SK-N-SH (cell line): ENCODE data around the gene COL10A1. TPM values are rescaled to one million over a fixed set of nuclear protein-coding genes. Genes with fewer than 3 reads are reported as not detected.

Experiments used
- CTCF ChIA-PET: fragments of 300-600, 350-600 bp; formaldehyde crosslinking; extraction: SDS; loops from one replicate; lab custom pipeline; 2021; lab: Yijun Ruan, JAX
- POLR2A ChIA-PET: fragments of 350-600 bp; sonication (Branson Sonifier 250); formaldehyde crosslinking; extraction: SDS; loops from one replicate; lab custom pipeline; 2020; ENCODE audit warnings: antibody characterized with exemption, inconsistent platforms; lab: Yijun Ruan, JAX
- DNase-seq: peaks from one replicate; pipeline ENCODE4 v3.0.0; 2012
- H2AFZ ChIP-seq: fragments of 200-600 bp; sonication (generic); 2 replicates; pipeline ENCODE4 v1.8.1; 2016; ENCODE audit warnings: antibody characterized with exemption, mild to moderate bottlenecking, low read depth
- H3F3A ChIP-seq: fragments of 200-600 bp; sonication (generic); replicated peaks from 2 replicates; pipeline ENCODE3; 2016; ENCODE audit warnings: antibody characterized with exemption, mild to moderate bottlenecking; ENCODE audit not compliant: insufficient read depth
- H3K27ac ChIP-seq, 2 experiments: fragments of 200-500 bp in 1 of 2; fragments of 200-600 bp in 1 of 2; sonication (Bioruptor generic) in 1 of 2; sonication (generic), shearing (Covaris generic) in 1 of 2; 2 replicates each; pipeline versions ENCODE4 v1.5.1 to v1.6.1; 2014 to 2016; ENCODE audit warnings: low read depth in 2 of 2, inconsistent platforms in 1 of 2, low read length in 1 of 2, mild to moderate bottlenecking in 1 of 2, mixed read lengths in 1 of 2
- H3K27me3 ChIP-seq: fragments of 200-600 bp; sonication (generic), shearing (Covaris generic); 2 replicates; pipeline ENCODE4 v1.6.1; 2016; ENCODE audit warnings: mixed run types; ENCODE audit not compliant: insufficient read depth
- H3K36me3 ChIP-seq, 2 experiments: fragments of 200-500 bp in 1 of 2; fragments of 200-600 bp in 1 of 2; sonication (Bioruptor generic) in 1 of 2; sonication (generic) in 1 of 2; replicated peaks in 1 of 2; 2 replicates each; pipeline versions ENCODE3 to v1.5.1; 2014 to 2016; ENCODE audit warnings: low read length in 1 of 2, mild to moderate bottlenecking in 1 of 2; ENCODE audit not compliant: insufficient read depth in 2 of 2, control insufficient read depth in 1 of 2
- H3K4me1 ChIP-seq, 2 experiments: fragments of 200-500 bp in 1 of 2; fragments of 200-600 bp in 1 of 2; sonication (Bioruptor generic) in 1 of 2; sonication (generic), shearing (Covaris generic) in 1 of 2; 2 replicates each; pipeline versions ENCODE4 v1.5.1 to v1.6.1; 2014 to 2016; ENCODE audit warnings: low read depth in 1 of 2, low read length in 1 of 2, mixed run types in 1 of 2; ENCODE audit not compliant: insufficient read depth in 2 of 2, control insufficient read depth in 1 of 2
- H3K4me2 ChIP-seq: fragments of 200-600 bp; sonication (generic), shearing (Covaris generic); 2 replicates; pipeline ENCODE4 v1.6.1; 2017; ENCODE audit warnings: mixed run types
- H3K4me3 ChIP-seq, 2 experiments: fragments of 200-500 bp in 1 of 2; fragments of 200-600 bp in 1 of 2; sonication (Bioruptor generic) in 1 of 2; sonication (generic), shearing (Covaris generic) in 1 of 2; 2 replicates each; pipeline versions ENCODE4 v1.5.1 to v1.8.1; 2014 to 2016; ENCODE audit warnings: low read depth in 2 of 2, inconsistent platforms in 1 of 2, low read length in 1 of 2, mild to moderate bottlenecking in 1 of 2, mixed read lengths in 1 of 2, moderate library complexity in 1 of 2
- H3K79me2 ChIP-seq: fragments of 200-600 bp; sonication (generic); 2 replicates; pipeline ENCODE4 v1.8.1; 2017; ENCODE audit warnings: mild to moderate bottlenecking; ENCODE audit not compliant: insufficient read depth
- H3K9ac ChIP-seq: fragments of 200-600 bp; sonication (generic); 2 replicates; pipeline ENCODE4 v1.6.1; 2017; ENCODE audit warnings: mixed run types
- H3K9me2 ChIP-seq: fragments of 200-600 bp; sonication (generic); 2 replicates; pipeline ENCODE4 v1.6.1; 2017; ENCODE audit warnings: mixed run types
- H3K9me3 ChIP-seq: fragments of 200-600 bp; sonication (generic); 2 replicates; pipeline ENCODE4 v1.6.1; 2017; ENCODE audit warnings: mixed run types, mild to moderate bottlenecking, moderate library complexity
- H4K20me1 ChIP-seq: fragments of 200-600 bp; sonication (generic); 2 replicates; pipeline ENCODE4 v1.6.1; 2017; ENCODE audit warnings: mild to moderate bottlenecking, mixed run types; ENCODE audit not compliant: insufficient read depth
- CTCF ChIP-seq: fragments of 200-600 bp; sonication (generic); IDR thresholded peaks from 2 replicates; pipeline ENCODE4 v1.6.1; 2017; ENCODE audit warnings: antibody characterized with exemption, mild to moderate bottlenecking, moderate library complexity
- ELF1 ChIP-seq: IDR thresholded peaks from 2 replicates; pipeline ENCODE4 v1.4.0; 2012
- EP300 ChIP-seq, 2 experiments: IDR thresholded peaks; 2 replicates each; pipeline versions ENCODE4 v1.4.0 to v1.6.1; 2012; ENCODE audit warnings: borderline replicate concordance in 1 of 2, low read depth in 1 of 2, low read length in 1 of 2
- EZH2phosphoT487 ChIP-seq: fragments of 200-600 bp; sonication (generic); IDR thresholded peaks from 2 replicates; pipeline ENCODE4 v1.6.1; 2017; ENCODE audit warnings: low read depth, mixed run types, mild to moderate bottlenecking, antibody characterized with exemption, moderate library complexity, borderline replicate concordance
- FOXM1 ChIP-seq: IDR thresholded peaks from 2 replicates; pipeline ENCODE4 v1.4.0; 2012; ENCODE audit warnings: low read depth, mild to moderate bottlenecking
- GABPA ChIP-seq: IDR thresholded peaks from 2 replicates; pipeline ENCODE4 v1.4.0; 2012; ENCODE audit warnings: low read depth, mild to moderate bottlenecking
- IRF3 ChIP-seq: fragments of 150-350 bp; IDR thresholded peaks from 2 replicates; pipeline ENCODE4 v1.6.1; 2016; ENCODE audit warnings: mild to moderate bottlenecking, low read depth, low read length
- MAX ChIP-seq: IDR thresholded peaks from 2 replicates; pipeline ENCODE4 v1.4.0; 2012; ENCODE audit warnings: low read depth
- MXI1 ChIP-seq: IDR thresholded peaks from 2 replicates; pipeline ENCODE4 v1.6.1; 2012; ENCODE audit warnings: mild to moderate bottlenecking, low read depth, low read length, improper control_type of control experiment
- NFIC ChIP-seq: IDR thresholded peaks from 2 replicates; pipeline ENCODE4 v1.4.0; 2012; ENCODE audit warnings: borderline replicate concordance
- PBX3 ChIP-seq: IDR thresholded peaks from 2 replicates; pipeline ENCODE4; 2012
- POLR2AphosphoS5 ChIP-seq: IDR thresholded peaks from 2 replicates; pipeline ENCODE4 v1.6.1; 2012; ENCODE audit warnings: low read depth, low read length
- RAD21 ChIP-seq: IDR thresholded peaks from 2 replicates; pipeline ENCODE4 v1.6.1; 2012; ENCODE audit warnings: mild to moderate bottlenecking, low read length
- REST ChIP-seq: IDR thresholded peaks from 2 replicates; pipeline ENCODE4 v1.6.1; 2012; ENCODE audit warnings: mild to moderate bottlenecking, low read depth, low read length, moderate library complexity
- RFX5 ChIP-seq: IDR thresholded peaks from 2 replicates; pipeline ENCODE4 v1.6.1; 2012; ENCODE audit warnings: mild to moderate bottlenecking, improper control_type of control experiment, low read length
- RXRA ChIP-seq: IDR thresholded peaks from 2 replicates; pipeline ENCODE4 v1.4.0; 2012; ENCODE audit warnings: low read depth, mild to moderate bottlenecking, borderline replicate concordance
- SIN3A ChIP-seq: IDR thresholded peaks from 2 replicates; pipeline ENCODE4 v1.6.1; 2012; ENCODE audit warnings: low read depth, mild to moderate bottlenecking, low read length, moderate library complexity, borderline replicate concordance
- SMC3 ChIP-seq: IDR thresholded peaks from 2 replicates; pipeline ENCODE4 v1.6.1; 2012; ENCODE audit warnings: low read depth, low read length, improper control_type of control experiment
- USF2 ChIP-seq: fragments of 150-350 bp; IDR thresholded peaks from 2 replicates; pipeline ENCODE4 v1.6.1; 2017; ENCODE audit warnings: antibody characterized with exemption, low read length, low read depth, borderline replicate concordance
- YY1 ChIP-seq: IDR thresholded peaks from 2 replicates; pipeline ENCODE4 v1.4.0; 2012; ENCODE audit warnings: low read depth, mild to moderate bottlenecking
- WGBS: methylation state at CpG from one replicate; pipeline ENCODE4 v1.1.6; 2017; ENCODE audit warnings: low lambda C conversion rate; 5-methylcytosine and 5-hydroxymethylcytosine counted together
- polyA plus RNA-seq, 3 experiments: library from polyadenylated mRNA; depleted of rRNA; stranded (reverse); fragments of >200 nt; gene quantifications; 2 replicates each; pipeline ENCODE4 v1.2.3, GENCODE V29; 2012

The COL10A1 gene
- polyA plus RNA-seq, 1 of the 3 experiments (the other 2 are of a cell fraction), result 5.1 TPM

- TF ChIP-seq MAX (no peak), GABPA (no peak), FOXM1 (no peak), RFX5 (no peak), SMC3 (no peak), SIN3A (no peak), NFIC (no peak), YY1 (no peak), RAD21 (no peak), ELF1 (no peak), USF2 (no peak), IRF3 (no peak), EZH2phosphoT487 (no peak), RXRA (no peak), POLR2AphosphoS5 (no peak), PBX3 (no peak), EP300 (IDR thresholded peaks at IDR 0.05; ENCODE audit: borderline replicate concordance in 1 of 2, low read depth in 1 of 2, low read length in 1 of 2) (no peak), MXI1 (no peak), CTCF (no peak), REST (no peak)
- H3K4me3 ChIP-seq, result no peak overlapping the region
- H3K27me3 ChIP-seq, result no peaks in the 10 kb centered on the region
- no peak overlapping the region for H3K27ac ChIP-seq
- POLR2A ChIA-PET, result no interaction called here
- CTCF ChIA-PET, result interaction anchor here (1.7 kb wide), 1 partner anchor 9 kb away, joined by 5 read pairs; no protein-coding TSS in a partner anchor
- H3K79me2 ChIP-seq, result 0 out of 2 replicates have a peak, but pooled peaks cover 4% of the 10 kb centered on the region
- H3K4me2 ChIP-seq, result no peak overlapping the region
- H3K4me1 ChIP-seq, result peaks cover 13 to 21% of the 10 kb centered on the region in 2 experiments; a peak in 3 of 4 replicates
- H3K9ac ChIP-seq, result no peak overlapping the region
- peaks cover 0 to 11% of the 10 kb centered on the region in 2 experiments for H3K36me3 ChIP-seq
- 83% methylated on average over 1 of the region's 1 CpG for WGBS
- peaks cover 18% of the 10 kb centered on the region for H3F3A ChIP-seq
- no peaks in the 10 kb centered on the region for H4K20me1 ChIP-seq
- no peak for DNase-seq
- no peaks in the 10 kb centered on the region for H3K9me3 ChIP-seq
- H3K9me2 ChIP-seq, result no peaks in the 10 kb centered on the region
- no peak overlapping the region for H2AFZ ChIP-seq
Measured at GRCh38 chr6:116104636-116105035, 21.3 kb downstream of the COL10A1 start.
